ENCODE results near the gene TRIM14. TPM values are rescaled to one million over a fixed set of nuclear protein-coding genes. Genes with fewer than 3 reads are reported as not detected.

Gene TRIM14
- total and polyA plus RNA-seq, 2 of the 13 experiments (the other 11 are each of a cell fraction or from before 2014, with no cell fraction given): 9.2 to 13.0 TPM

- intact Hi-C loops (cut with micrococcal nuclease; ENCODE audit: unreplicated experiment): no loop called here
- H3K27me3 ChIP-seq (ENCODE audit: control insufficient read depth in 1 of 2, insufficient read depth in 2 of 2, low read length in 2 of 2): no peaks in the 10 kb centered on the region
- ChIA-PET CTCF (ENCODE audit: low intra/inter-chr PET ratio, low total read pairs) (no interaction called here), POLR2A (no interaction called here)
- 95% methylated on average over 10 of the region's 16 CpGs for WGBS (ENCODE audit: low lambda C conversion rate)
- H3K9ac ChIP-seq (ENCODE audit: insufficient read depth, low read depth, low read length): no peak overlapping the region
- TF ChIP-seq HCFC1 (IDR thresholded peaks at IDR 0.05; ENCODE audit: low read depth, low read length) (no peak), AKNA (CRISPR knock-in tag; IDR thresholded peaks at IDR 0.05; ENCODE audit: borderline replicate concordance) (no peak), NCOA2 (CRISPR knock-in tag; IDR thresholded peaks at IDR 0.05) (no peak), ZFP62 (CRISPR knock-in tag; IDR thresholded peaks at IDR 0.05) (no peak), FIP1L1 (IDR thresholded peaks at IDR 0.05; ENCODE audit: borderline replicate concordance, insufficient read depth, low read depth, low read length) (no peak), ZNF75D (CRISPR knock-in tag; IDR thresholded peaks at IDR 0.05; ENCODE audit: borderline replicate concordance) (no peak), CCDC6 (CRISPR knock-in tag; IDR thresholded peaks at IDR 0.05) (no peak), GTF3A (CRISPR knock-in tag; conservative IDR thresholded peaks at IDR 0.05) (no peak)
- no peak overlapping the region for H3K4me3 ChIP-seq (replicated peaks in 1 of 3; ENCODE audit: insufficient read depth in 1 of 3, low read depth in 2 of 3, low read length in 3 of 3)
- peaks cover 15 to 56% of the 10 kb centered on the region in 2 experiments; a peak in 4 of 5 replicates for H3K36me3 ChIP-seq (replicated peaks in 1 of 2; ENCODE audit: control insufficient read depth in 1 of 2, insufficient read depth in 2 of 2, low read length in 2 of 2)
- FAIRE-seq (no peak), ATAC-seq (no peak), DNase-seq (ENCODE audit: low spot score) (no peak)
- no peaks in the 10 kb centered on the region for H3K79me2 ChIP-seq (ENCODE audit: insufficient read depth, low read length)
- H3K4me1 ChIP-seq (ENCODE audit: insufficient read depth, low read length): no peaks in the 10 kb centered on the region
- H2AFZ ChIP-seq (ENCODE audit: low read length): no peak overlapping the region
- no peak overlapping the region for H3K27ac ChIP-seq (ENCODE audit: extremely low read length, insufficient read depth, low read length)
- no peaks in the 10 kb centered on the region for H4K20me1 ChIP-seq (ENCODE audit: insufficient read depth, low read length)
- no peak overlapping the region for H3K4me2 ChIP-seq (ENCODE audit: low read depth, low read length)
- no TSS peak for BruUV-seq (replicated peaks)
- in situ Hi-C loops (cut with HindIII; ENCODE audit: extremely low pct_ligation_motif_present, low pct_unique_long_range_greater_than_20kb): no loop called here
- H3K9me3 ChIP-seq (ENCODE audit: low read length): no peaks in the 10 kb centered on the region
These were observed 9.3 kb upstream of the TRIM14 start for GRCh38 chr9:98128316-98128715.

Data from HepG2 (cell line).